ENCODE data around the gene PBXIP1.

Gene PBXIP1

GRCh38 chr1:154973344-154974101 lies 17.6 kb upstream of the PBXIP1 start:
- DNase-seq (ENCODE audit: insufficient read length, low spot score): peak; percentile 84
- FAIRE-seq: no peak

GRCh38 chr1:154972517-154973343 lies 16.8 kb upstream of the PBXIP1 start:
- no peak for FAIRE-seq
- DNase-seq (ENCODE audit: insufficient read length, low spot score): no peak

- FAIRE-seq (no peak), DNase-seq (ENCODE audit: insufficient read length, low spot score) (no peak)
These were observed 16.3 kb upstream of the PBXIP1 start for GRCh38 chr1:154972213-154972516.

- FAIRE-seq (no peak), DNase-seq (ENCODE audit: insufficient read length, low spot score) (no peak)
These were observed 15.6 kb upstream of the PBXIP1 start for GRCh38 chr1:154971341-154971998.

GRCh38 chr1:154970631-154971340 lies 14.9 kb upstream of the PBXIP1 start, which contains the start of gene SHC1:
Gene SHC1, minus strand, starts transcription at chr1:154970747. Its CDS starts 221 bp downstream, at chr1:154970526.
- DNase-seq (ENCODE audit: insufficient read length, low spot score): peak; percentile 30
- FAIRE-seq: no peak

- FAIRE-seq: no peak
- no peak for DNase-seq (ENCODE audit: insufficient read length, low spot score)
These were observed 14.1 kb upstream of the PBXIP1 start for GRCh38 chr1:154969860-154970452.

GRCh38 chr1:154969246-154969645 lies 13.3 kb upstream of the PBXIP1 start:
- no peak for FAIRE-seq

GRCh38 chr1:154968731-154969130 lies 12.8 kb upstream of the PBXIP1 start:
- FAIRE-seq: no peak
- no peak for DNase-seq (ENCODE audit: insufficient read length, low spot score)

More at GRCh38 chr1:154969246-154969645, 13.3 kb upstream of the PBXIP1 start:
- no peak for DNase-seq (ENCODE audit: insufficient read length, low spot score)

GRCh38 chr1:154967331-154967950 lies 11.5 kb upstream of the PBXIP1 start:
- FAIRE-seq: no peak

GRCh38 chr1:154966111-154966510 lies 10.2 kb upstream of the PBXIP1 start:
- FAIRE-seq (no peak), DNase-seq (ENCODE audit: insufficient read length, low spot score) (no peak)

More at GRCh38 chr1:154967331-154967950, 11.5 kb upstream of the PBXIP1 start:
- DNase-seq (ENCODE audit: insufficient read length, low spot score): no peak

GRCh38 chr1:154964359-154964758 lies 8.5 kb upstream of the PBXIP1 start:
- DNase-seq (ENCODE audit: insufficient read length, low spot score) (no peak), FAIRE-seq (no peak)

- FAIRE-seq (no peak), DNase-seq (ENCODE audit: insufficient read length, low spot score) (no peak)
These were observed 7.7 kb upstream of the PBXIP1 start for GRCh38 chr1:154963643-154964042.

- no peak for FAIRE-seq
- no peak for DNase-seq (ENCODE audit: insufficient read length, low spot score)
These were observed 7.0 kb upstream of the PBXIP1 start for GRCh38 chr1:154962795-154963330.

- FAIRE-seq: no peak
- DNase-seq (ENCODE audit: insufficient read length, low spot score): no peak
These were observed 6.4 kb upstream of the PBXIP1 start for GRCh38 chr1:154962156-154962749.

- FAIRE-seq: no peak
These were observed 5.6 kb upstream of the PBXIP1 start, which contains the start of gene PYGO2 for GRCh38 chr1:154961207-154962155. Gene PYGO2, minus strand, starts transcription at chr1:154961782. Its CDS starts 206 bp downstream, at chr1:154961576.

GRCh38 chr1:154960446-154961136 lies 4.7 kb upstream of the PBXIP1 start:
- peak; percentile 42 for FAIRE-seq

More at GRCh38 chr1:154961207-154962155, 5.6 kb upstream of the PBXIP1 start, which contains the start of gene PYGO2:
- peak; percentile 84 for DNase-seq (ENCODE audit: insufficient read length, low spot score)

GRCh38 chr1:154959426-154959780 lies 3.5 kb upstream of the PBXIP1 start:
- no peak for FAIRE-seq
- DNase-seq (ENCODE audit: insufficient read length, low spot score): no peak

More at GRCh38 chr1:154960446-154961136, 4.7 kb upstream of the PBXIP1 start:
- no peak for DNase-seq (ENCODE audit: insufficient read length, low spot score)

All from GM19239 (cell line).